Stomach (tissue), 4 donors: ENCODE measurements around the gene C19orf12.

Experiments used
- CTCF ChIP-seq, 7 experiments: fragments of 450-650 bp in 4 of 7; fragments of 200-600 bp in 3 of 7; sonication (generic) in 3 of 7; IDR thresholded peaks; one replicate each; pipeline ENCODE4 v1.5.1; 2016 to 2019; ENCODE audit warnings: antibody characterized with exemption in 7 of 7, control low read depth in 2 of 7, mild to moderate bottlenecking in 1 of 7
- EP300 ChIP-seq: sonication (generic); formaldehyde crosslinking; IDR thresholded peaks from one replicate; pipeline ENCODE4 v1.6.1; 2017; ENCODE audit warnings: antibody characterized with exemption
- POLR2A ChIP-seq, 4 donors: fragments of 450-650 bp; IDR thresholded peaks; one replicate each; pipeline ENCODE4 v1.6.1; 2016; ENCODE audit warnings: antibody characterized with exemption in 4 of 4, control low read depth in 2 of 4, mild to moderate bottlenecking in 1 of 4, moderate library complexity in 1 of 4
- POLR2AphosphoS5 ChIP-seq, 3 donors: sonication (generic); formaldehyde crosslinking; IDR thresholded peaks; one replicate each; pipeline ENCODE4 v1.6.1; 2016; ENCODE audit warnings: antibody characterized with exemption in 3 of 3

GRCh38 chr19:29667901-29668341 is 47.1 kb downstream of the C19orf12 start:
- TF ChIP-seq CTCF (IDR thresholded peaks at IDR 0.05) (no peak), POLR2A (IDR thresholded peaks at IDR 0.05) (no peak), POLR2AphosphoS5 (IDR thresholded peaks at IDR 0.05) (no peak), EP300 (no peak)
